Ovary (tissue), 9 donors: ENCODE data around the gene MRPS2. TPM values are rescaled to one million over a fixed set of nuclear protein-coding genes. Genes with fewer than 3 reads are reported as not detected.

Source experiments
- DNase-seq, 5 donors: peaks; one replicate each; pipeline ENCODE4 v3.0.0-alpha.2; 2019 to 2020
- H3K27ac ChIP-seq, 2 donors: fragments of 200-600 bp; one replicate each; pipeline versions ENCODE4 v1.5.1 to v1.8.0; 2019 to 2022
- H3K27me3 ChIP-seq: fragments of 200-600 bp; one replicate; pipeline ENCODE4 v1.8.0; 2022
- H3K36me3 ChIP-seq: fragments of 200-600 bp; sonication (generic); one replicate; pipeline ENCODE4 v1.5.1; 2019
- H3K4me1 ChIP-seq: one replicate; pipeline ENCODE4 v1.8.1; 2013; ENCODE audit warnings: mild to moderate bottlenecking, moderate library complexity; ENCODE audit not compliant: insufficient read depth
- H3K4me3 ChIP-seq: fragments of 200-600 bp; sonication (generic); one replicate; pipeline ENCODE4 v1.5.1; 2017
- H3K9me3 ChIP-seq, 2 donors: fragments of 200-600 bp in 1 of 2; sonication (generic) in 1 of 2; one replicate each; pipeline versions ENCODE4 v1.5.1 to v1.8.1; 2013 to 2019; ENCODE audit warnings: mild to moderate bottlenecking in 1 of 2, moderate library complexity in 1 of 2
- CTCF ChIP-seq, 3 donors: fragments of 450-650 bp in 2 of 3; fragments of 200-600 bp in 1 of 3; IDR thresholded peaks; one replicate each; pipeline versions ENCODE4 v1.5.1 to v1.8.0; 2016 to 2022; ENCODE audit warnings: antibody characterized with exemption in 3 of 3, mild to moderate bottlenecking in 1 of 3
- EP300 ChIP-seq: sonication (generic); formaldehyde crosslinking; IDR thresholded peaks from one replicate; pipeline ENCODE4 v1.6.1; 2017; ENCODE audit warnings: antibody characterized with exemption
- POLR2A ChIP-seq: fragments of 450-650 bp; IDR thresholded peaks from one replicate; pipeline ENCODE4 v1.6.1; 2017; ENCODE audit warnings: antibody characterized with exemption, mild to moderate bottlenecking, moderate library complexity
- WGBS, 3 donors: extraction: QIAGEN DNeasy Blood & Tissue Kit in 1 of 3; methylation state at CpG; one replicate each; pipeline versions ENCODE4 v1.1.5 to v1.1.7; 2013 to 2017; 5-methylcytosine and 5-hydroxymethylcytosine counted together
- intact Hi-C, 4 donors: fragments of 100-400 bp; cut with DNase I; formaldehyde crosslinking; loops; one replicate each; pipeline versions ENCODE4 v1.11.0 to v1.15.1; 2022 to 2023
- polyA plus RNA-seq, 2 donors: library from polyadenylated mRNA; stranded (reverse); fragments of 200-250 nt in 1 of 2; fragments of 350-450 nt in 1 of 2; fragmentation: Illumina TruSeq in 1 of 2; extraction: RNeasy Lipid Tissue Mini Kit (QIAGEN cat#74804) in 1 of 2; gene quantifications; one replicate each; pipeline ENCODE4 v1.2.3, GENCODE V29; 2013 to 2014
- total RNA-seq, 7 donors: library from RNA; depleted of rRNA in 2 of 7; stranded (reverse); fragments of >200 nt in 2 of 7; fragmentation: NEBNext Ultra II Directional in 3 of 7; extraction: Animal tissue kit (Norgen Biotek cat#: 25700) in 3 of 7; gene quantifications; one replicate each; pipeline versions ENCODE4 v1.1.0 to v1.2.4, GENCODE V29; 2016 to 2023
- donor health status: DM: no; HTN: no; CAD: no; lungs with moderate emphysema.
- donor health status: DM: no; HTN: no; CAD: no.
- donor health status: Bipolar disorder and iron deficiency.
- donor health status: DM: yes; HTN: yes; CAD: no.
- donor health status: DM: no; HTN: no; CAD: no.
- donor health status: DM: yes; HTN: yes; CAD: no.

The MRPS2 gene
- total and polyA plus RNA-seq, 9 donors, result 9.7 to 53.2 (median 30.4) TPM

GRCh38 chr9:135551456-135551855, 51.0 kb downstream of the MRPS2 start:
- intact Hi-C loops, result no loop called here
- TF ChIP-seq CTCF (IDR thresholded peaks at IDR 0.05), result no peak
- TF ChIP-seq EP300, result no peak
- TF ChIP-seq POLR2A, result no peak
- no peaks in the 10 kb centered on the region for H3K27me3 ChIP-seq
- H3K27ac ChIP-seq, result no peak overlapping the region
- H3K4me1 ChIP-seq, result no peaks in the 10 kb centered on the region
- H3K9me3 ChIP-seq, result no peaks in the 10 kb centered on the region
- H3K36me3 ChIP-seq, result no peaks in the 10 kb centered on the region
- DNase-seq, result no peak
- H3K4me3 ChIP-seq, result no peak overlapping the region
- 85 to 90% (median 88%) methylated on average over 13 of the region's 13 CpGs for WGBS, 3 donors

GRCh38 chr9:135552021-135552697, 51.7 kb downstream of the MRPS2 start:
- H3K36me3 ChIP-seq, result no peaks in the 10 kb centered on the region

GRCh38 chr9:135552698-135553171, 52.3 kb downstream of the MRPS2 start:
- no peaks in the 10 kb centered on the region for H3K4me1 ChIP-seq
- no peaks in the 10 kb centered on the region for H3K27me3 ChIP-seq
- H3K27ac ChIP-seq, result no peak overlapping the region
- no peaks in the 10 kb centered on the region for H3K36me3 ChIP-seq
- no peak for DNase-seq
- H3K4me3 ChIP-seq, result no peak overlapping the region
- intact Hi-C loops, result no loop called here
- no peaks in the 10 kb centered on the region for H3K9me3 ChIP-seq
- TF ChIP-seq POLR2A (no peak), CTCF (IDR thresholded peaks at IDR 0.05) (no peak), EP300 (no peak)
- WGBS, 3 donors, result 86 to 90% (median 86%) methylated on average over 17 to 19 of the region's 19 CpGs

More at GRCh38 chr9:135552021-135552697, 51.7 kb downstream of the MRPS2 start:
- 76 to 84% (median 79%) methylated on average over 17 to 18 of the region's 18 CpGs for WGBS, 3 donors
- no peaks in the 10 kb centered on the region for H3K4me1 ChIP-seq
- no peaks in the 10 kb centered on the region for H3K27me3 ChIP-seq
- H3K4me3 ChIP-seq, result no peak overlapping the region
- TF ChIP-seq POLR2A (no peak), EP300 (no peak), CTCF (IDR thresholded peaks at IDR 0.05) (no peak)
- H3K27ac ChIP-seq, result no peak overlapping the region
- no peak for DNase-seq
- no peaks in the 10 kb centered on the region for H3K9me3 ChIP-seq
- intact Hi-C loops, result no loop called here

Other genes with a start within 250 kb of the MRPS2 start
- gene PPP1R26, start 20.9 kb upstream of the MRPS2 start, total RNA-seq, result 10 to 100 TPM in 6 of 7 donors, 1 to 10 TPM in 1; 7.0 to 19.9 (median 14.8) TPM
- gene PPP1R26, start 20.9 kb upstream of the MRPS2 start, polyA plus RNA-seq, result 10 to 100 TPM in 1 of 2 donors, 1 to 10 TPM in 1; 3.4 to 10.2 TPM
- 1 to 10 TPM in 2 of 7 donors, not detected in 5; 2.3 to 5.3 TPM for gene LCN1, start 20.8 kb downstream of the MRPS2 start, total RNA-seq
- gene LCN1, start 20.8 kb downstream of the MRPS2 start, polyA plus RNA-seq, result not detected
- gene OBP2A, start 45.4 kb downstream of the MRPS2 start, total RNA-seq, result 1 to 10 TPM in 4 of 7 donors, not detected in 3; 1.4 to 7.8 (median 4.8) TPM
- gene OBP2A, start 45.4 kb downstream of the MRPS2 start, polyA plus RNA-seq, result not detected
- 1 to 10 TPM in 4 of 7 donors, under 1 TPM in 1, not detected in 2; 0.71 to 8.8 (median 1.4) TPM for gene PAEP, start 61.1 kb downstream of the MRPS2 start, total RNA-seq
- under 1 TPM; 0.41 to 0.57 TPM for gene PAEP, start 61.1 kb downstream of the MRPS2 start, polyA plus RNA-seq
- gene GLT6D1, start 138.9 kb downstream of the MRPS2 start, total RNA-seq, result not detected
- gene GLT6D1, start 138.9 kb downstream of the MRPS2 start, polyA plus RNA-seq, result not detected
- not detected for gene LCN9, start 162.6 kb downstream of the MRPS2 start, total RNA-seq
- not detected for gene LCN9, start 162.6 kb downstream of the MRPS2 start, polyA plus RNA-seq
- gene SOHLH1, start 198.8 kb downstream of the MRPS2 start, total RNA-seq, result under 1 TPM in 1 of 7 donors, not detected in 6; 0.17 TPM
- gene SOHLH1, start 198.8 kb downstream of the MRPS2 start, polyA plus RNA-seq, result under 1 TPM in 1 of 2 donors, not detected in 1; 0.36 TPM
- gene KCNT1, start 201.5 kb downstream of the MRPS2 start, total RNA-seq, result 10 to 100 TPM in 2 of 7 donors, 1 to 10 TPM in 4, under 1 TPM in 1; 0.83 to 12.0 (median 6.4) TPM
- gene KCNT1, start 201.5 kb downstream of the MRPS2 start, polyA plus RNA-seq, result 1 to 10 TPM; 1.9 to 2.0 TPM